Esophagus mucosa (tissue), 1 donor: ENCODE measurements around the gene UQCR10. TPM values are rescaled to one million over a fixed set of nuclear protein-coding genes. Genes with fewer than 3 reads are reported as not detected.

Experiments used
- ATAC-seq: fragments of 200-7000 bp; cut with Tn5 transposase; one replicate; pipeline ENCODE4 v1.9.1; 2020
- total RNA-seq: library from RNA; stranded (reverse); gene quantifications from one replicate; pipeline ENCODE4 v1.2.4, GENCODE V29; 2023
- donor health status: DM: yes; HTN: yes; CAD: no.

UQCR10 gene
- total RNA-seq, 1 donor from 2014 or later, result 96.0 TPM

DNA sequence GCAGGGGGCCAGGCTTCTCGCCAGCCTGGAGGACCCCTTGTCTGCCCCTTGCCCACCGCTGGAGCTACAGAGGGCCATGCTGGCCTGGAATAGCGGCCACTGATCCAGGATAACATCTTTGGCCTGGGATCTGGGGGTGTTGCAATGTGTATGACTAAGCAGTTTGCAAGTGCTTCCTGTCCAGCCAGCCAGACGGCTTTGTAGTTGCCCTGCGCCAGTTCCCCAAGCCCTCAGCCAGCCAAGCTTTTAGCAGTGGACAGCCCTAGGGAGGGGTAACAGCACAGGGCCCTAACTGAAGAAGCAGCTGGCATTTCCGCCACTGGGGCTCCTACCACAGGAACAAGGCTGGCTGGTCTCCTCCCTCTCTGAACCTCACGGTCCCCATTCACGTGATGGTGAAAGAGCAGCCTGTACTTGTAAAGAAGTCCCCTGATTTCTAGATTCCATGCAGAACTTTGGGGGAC, 32.1 kb downstream of the UQCR10 start:
- peak; percentile 92 for ATAC-seq

DNA sequence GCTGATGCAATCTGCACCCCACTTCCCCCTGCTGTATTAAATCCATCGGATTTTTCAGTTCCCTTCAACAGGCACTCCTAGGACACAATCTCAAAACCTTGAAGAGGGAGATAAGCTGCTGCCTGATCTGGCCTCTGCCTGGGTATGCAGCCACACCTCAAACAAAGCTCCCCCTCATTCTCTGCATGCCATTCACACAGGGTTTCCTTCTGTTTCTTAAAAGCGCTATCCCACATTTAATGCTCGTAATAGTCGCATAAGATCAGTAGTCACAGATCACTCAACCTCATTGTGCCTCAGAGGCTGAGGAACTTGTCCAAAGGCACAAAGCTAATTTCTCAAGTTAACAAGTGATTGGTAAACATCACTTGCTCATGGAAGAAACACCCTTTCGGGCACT, 34.0 kb downstream of the UQCR10 start:
- ATAC-seq, result no peak

DNA sequence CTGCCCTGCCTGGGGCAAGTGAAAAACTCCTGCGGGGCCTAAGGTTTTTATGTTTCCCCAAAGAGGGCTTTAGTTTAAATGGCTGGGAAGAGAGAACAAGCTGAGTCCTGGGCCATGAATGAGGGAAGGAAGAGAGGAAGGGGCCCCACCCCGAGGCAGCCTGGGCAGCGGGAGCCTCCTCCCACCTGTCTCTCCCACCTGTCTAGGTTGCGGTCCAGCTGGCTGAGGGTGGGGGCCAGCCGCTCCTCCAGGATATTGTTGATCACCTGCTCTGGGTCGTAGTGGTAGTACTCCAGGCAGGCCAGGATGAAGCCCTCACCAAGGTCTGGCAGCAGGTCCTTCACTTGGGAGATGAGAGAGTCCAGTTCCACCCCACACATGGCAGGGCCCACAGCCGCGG, 34.6 kb downstream of the UQCR10 start:
- ATAC-seq, result no peak

DNA sequence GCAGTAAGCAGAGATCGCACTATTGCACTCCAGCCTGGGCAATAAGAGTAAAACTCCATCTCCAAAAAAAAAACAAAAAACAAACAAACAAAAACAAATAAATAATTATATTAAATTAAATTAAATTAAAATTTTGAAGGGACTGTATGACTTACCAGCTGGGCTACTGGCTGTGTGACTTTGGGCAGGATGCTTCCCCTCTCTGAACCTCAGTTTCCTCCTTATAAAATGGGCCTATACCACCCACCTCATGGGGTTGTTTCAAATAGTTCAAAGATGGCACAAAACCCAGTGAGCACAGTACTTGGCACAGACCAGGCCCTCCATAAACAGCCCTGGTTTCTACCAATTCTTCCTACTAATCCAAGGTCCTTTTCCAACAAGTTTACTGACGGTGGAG, 36.0 kb downstream of the UQCR10 start:
- no peak for ATAC-seq

GRCh38 chr22:29804985-29805384, 37.8 kb downstream of the UQCR10 start:
- peak; percentile 75 for ATAC-seq

DNA sequence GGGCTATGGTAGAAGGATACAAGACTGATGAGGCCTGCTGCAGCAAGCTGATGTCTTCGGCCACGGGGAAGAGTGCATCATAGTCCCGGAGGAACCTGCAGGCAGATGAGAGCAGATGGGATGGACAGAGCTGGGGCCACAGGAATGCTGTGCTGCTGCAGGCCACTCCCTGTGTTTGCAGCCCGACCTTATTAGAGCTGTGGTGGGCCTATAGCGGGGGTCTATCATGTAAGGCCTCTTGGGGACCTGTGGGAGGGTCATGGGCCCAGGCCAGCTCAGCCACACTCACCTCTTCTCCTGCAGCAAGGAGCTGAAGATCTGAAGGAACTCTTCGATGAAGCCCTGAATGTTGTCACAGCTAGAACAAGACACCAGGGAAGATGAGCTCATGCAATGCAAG, 39.0 kb downstream of the UQCR10 start:
- no peak for ATAC-seq

DNA sequence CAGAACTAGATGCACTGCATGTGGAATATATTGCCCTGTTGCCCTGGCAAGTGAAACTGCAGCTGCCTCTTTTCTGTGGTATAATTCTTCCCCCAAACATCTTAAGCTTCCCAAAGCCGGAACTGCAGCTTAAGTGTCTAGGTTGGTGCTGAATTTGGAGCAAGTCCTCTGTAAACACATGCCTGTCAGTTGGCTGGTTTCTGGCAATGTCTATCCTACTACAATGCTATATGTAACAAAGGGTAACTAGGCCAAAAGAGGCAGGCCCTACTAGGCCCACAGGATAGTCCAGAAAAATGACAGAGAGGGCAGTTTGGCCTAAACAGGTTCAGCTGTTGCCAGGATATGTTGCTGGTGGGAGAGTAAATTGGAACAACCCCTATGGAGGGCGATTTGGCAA, 43.0 kb downstream of the UQCR10 start:
- no peak for ATAC-seq

DNA sequence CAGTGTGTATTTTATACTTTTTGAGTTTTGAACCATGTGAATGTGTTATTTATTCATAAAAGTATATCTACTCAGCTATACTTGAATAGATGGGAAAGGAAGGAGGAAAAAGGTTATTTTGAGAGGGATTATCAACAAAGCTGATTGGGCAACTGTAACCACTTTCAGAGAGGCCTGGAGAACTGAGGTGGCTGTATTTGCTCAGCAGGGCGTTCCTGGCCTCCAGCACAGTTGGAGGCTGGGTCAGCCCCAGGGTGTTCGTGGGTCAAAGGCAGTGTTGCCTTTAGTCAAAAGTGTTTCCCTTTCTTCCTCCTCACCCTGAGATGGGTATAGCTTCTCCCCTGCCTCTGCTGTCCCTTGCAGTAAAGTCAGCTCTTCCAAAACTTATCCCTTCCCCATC, 44.2 kb downstream of the UQCR10 start:
- ATAC-seq, result peak; percentile 62

DNA sequence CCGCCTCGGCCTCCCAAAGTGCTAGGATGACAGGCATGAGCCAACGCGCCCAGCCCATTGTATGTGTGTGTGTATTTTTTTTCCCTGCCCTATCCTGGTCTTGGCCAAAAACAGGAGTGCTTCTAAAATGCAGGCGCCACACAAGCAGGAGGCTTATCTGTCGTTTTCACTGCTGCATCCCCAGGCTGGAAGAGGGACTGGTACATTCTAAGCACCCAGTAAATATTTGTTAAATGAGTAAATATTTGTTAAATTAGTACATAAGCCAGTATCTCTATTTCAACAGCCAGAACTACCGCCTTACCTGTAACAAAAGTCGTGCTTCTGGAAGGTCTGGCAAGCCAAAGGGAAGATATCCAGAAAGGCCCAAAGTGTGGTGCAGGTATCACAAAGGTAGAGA, 46.0 kb downstream of the UQCR10 start:
- no peak for ATAC-seq

GRCh38 chr22:29813563-29813962, 46.4 kb downstream of the UQCR10 start:
- peak; percentile 37 for ATAC-seq

DNA sequence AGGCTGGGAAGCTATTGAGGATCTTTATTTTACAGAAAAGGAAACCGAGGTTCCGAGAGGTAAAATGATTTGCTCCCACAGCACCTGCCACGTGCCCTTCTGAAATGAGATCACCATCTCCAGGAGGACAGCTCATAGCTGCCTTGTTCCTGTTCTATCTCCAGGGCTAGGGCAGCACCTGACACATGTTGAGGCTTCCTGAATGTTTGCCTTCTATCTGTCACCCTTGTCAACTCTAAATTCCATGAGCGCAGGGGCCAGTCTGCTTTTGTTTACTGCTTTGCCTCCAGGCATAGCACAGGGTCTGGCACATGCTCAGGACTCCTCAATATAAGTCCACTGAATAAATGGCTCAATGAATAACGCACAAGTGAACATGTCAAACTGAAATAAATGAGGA, 46.8 kb downstream of the UQCR10 start:
- peak; percentile 53 for ATAC-seq

DNA sequence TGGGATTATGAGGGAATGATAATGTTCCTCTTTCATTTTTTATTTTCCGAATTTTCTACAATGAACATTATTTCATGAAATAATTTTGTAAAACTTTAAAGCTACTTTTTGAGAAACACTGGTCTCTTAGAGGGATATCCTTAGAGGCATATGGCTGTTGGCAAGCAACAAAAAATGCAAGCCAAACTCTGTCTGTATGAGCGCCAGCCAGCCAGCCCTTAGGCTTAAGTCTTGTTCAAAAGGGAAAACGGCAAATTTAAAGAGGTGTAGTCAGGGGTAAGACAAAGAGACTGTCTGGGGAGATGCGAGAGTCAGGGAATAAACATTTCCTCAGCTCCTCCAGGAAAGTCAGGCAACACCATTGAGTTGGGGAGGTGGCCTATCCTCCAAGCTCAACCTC, 48.4 kb downstream of the UQCR10 start:
- no peak for ATAC-seq

DNA sequence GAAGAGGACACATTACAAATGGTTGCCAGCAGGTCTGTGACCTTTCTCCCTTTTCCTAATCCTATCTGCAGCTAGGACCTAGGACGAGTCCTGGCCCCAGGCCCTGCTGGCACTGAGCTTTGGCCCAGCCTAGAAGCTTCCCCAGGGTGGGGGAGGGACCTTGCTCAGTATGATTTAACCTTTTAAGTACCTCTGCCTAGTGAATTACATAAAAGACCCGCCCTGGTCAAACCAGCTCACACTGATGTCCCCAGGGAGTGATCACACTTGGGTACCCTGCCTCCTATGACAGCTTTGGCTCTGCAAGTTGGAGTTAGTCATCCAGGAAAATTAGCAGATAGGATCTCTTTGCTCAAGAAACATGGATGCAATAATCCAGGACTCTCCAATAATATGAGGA, 49.0 kb downstream of the UQCR10 start:
- ATAC-seq, result peak; percentile 65

GRCh38 chr22:29816539-29816938, 49.4 kb downstream of the UQCR10 start:
- no peak for ATAC-seq

- ATAC-seq, result peak; percentile 40
Observed at GRCh38 chr22:29816980-29817379, 49.8 kb downstream of the UQCR10 start.

DNA sequence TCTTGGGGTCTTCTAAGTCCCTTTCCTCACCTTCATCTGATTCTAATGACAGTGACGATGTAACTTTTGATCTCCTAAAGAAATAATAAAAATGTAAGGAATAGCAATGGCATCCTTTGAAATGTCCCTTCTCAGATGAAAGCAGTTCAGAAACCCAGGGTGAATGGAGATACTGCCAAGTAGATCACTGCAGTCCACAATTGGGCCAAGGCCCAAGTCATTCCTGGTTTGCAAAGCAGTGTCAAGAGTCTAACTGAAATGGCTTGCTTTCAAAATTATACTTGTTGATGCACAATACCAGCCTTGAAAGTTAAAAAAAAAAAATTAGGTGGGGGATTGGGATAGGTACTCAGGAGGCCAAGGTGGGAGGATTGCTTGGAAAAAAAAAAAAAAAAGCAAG, 50.6 kb downstream of the UQCR10 start:
- ATAC-seq, result no peak

DNA sequence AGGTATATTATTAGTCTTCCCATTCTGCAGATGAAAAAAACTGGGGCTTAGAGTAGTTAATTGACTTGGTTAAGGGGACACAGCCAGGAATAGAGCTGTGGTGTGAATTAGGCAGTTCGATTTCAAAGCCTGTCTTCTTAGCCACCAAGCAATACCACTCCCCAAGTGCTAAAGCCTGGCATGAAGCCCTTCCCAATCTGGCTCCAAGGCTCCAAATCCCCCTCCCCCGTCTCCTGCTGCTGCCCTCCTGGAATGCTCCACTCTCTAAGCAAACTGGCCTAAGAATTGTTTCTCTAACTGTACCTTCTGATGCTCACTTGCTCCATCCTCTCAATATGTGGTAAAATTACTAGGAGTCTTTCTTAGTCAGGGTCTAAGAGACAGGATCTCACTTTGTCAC, 52.3 kb downstream of the UQCR10 start:
- ATAC-seq, result no peak

Other genes starting within 250 kb of the UQCR10 start
- gene THOC5, start 213.6 kb upstream of the UQCR10 start, total RNA-seq, result 30.1 TPM
- gene NIPSNAP1, start 186.3 kb upstream of the UQCR10 start, total RNA-seq, result 39.0 TPM
- gene NF2, start 163.7 kb upstream of the UQCR10 start, total RNA-seq, result 32.3 TPM
- not detected for gene CABP7, start 47.4 kb upstream of the UQCR10 start, total RNA-seq
- gene ZMAT5, start 362 bp upstream of the UQCR10 start, total RNA-seq, result 21.1 TPM
- 58.6 TPM for gene ASCC2, start 70.9 kb downstream of the UQCR10 start, total RNA-seq
- gene MTMR3, start 115.8 kb downstream of the UQCR10 start, total RNA-seq, result 31.3 TPM